ENCODE measurements around the gene CCDC60.

DNA sequence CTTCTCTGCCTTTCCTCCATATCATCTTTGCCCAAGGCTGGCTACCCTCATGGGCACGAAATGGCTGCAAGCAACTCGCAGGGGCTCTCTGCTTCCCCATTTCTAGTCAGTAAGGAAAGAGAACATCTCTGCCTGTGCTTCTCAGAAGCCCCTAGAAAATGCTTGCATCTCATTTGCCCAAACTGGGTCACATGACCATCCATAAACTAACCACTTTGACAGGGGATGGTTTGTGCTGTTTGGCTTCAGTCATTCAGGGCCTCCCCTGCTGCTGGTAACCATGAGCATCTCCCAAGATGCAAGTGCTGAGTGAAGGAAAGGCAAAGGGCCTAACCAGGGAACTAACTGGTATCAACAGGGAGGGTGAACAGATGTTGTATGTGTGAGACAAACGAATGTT lies 91.1 kb downstream of the CCDC60 start:
- TF ChIP-seq POLR2A (IDR thresholded peaks at IDR 0.05; ENCODE audit: low read length) (no peak), GATA1 (IDR thresholded peaks at IDR 0.05; ENCODE audit: low read depth, low read length) (no peak)
